Measurements from ENCODE around the gene EDEM3. TPM values are rescaled to one million over a fixed set of nuclear protein-coding genes. Genes with fewer than 3 reads are reported as not detected.

The EDEM3 gene
- total RNA-seq, 1 experiment from 2014 or later = 14.0 TPM

GRCh38 chr1:184655185-184655584, 99.5 kb downstream of the EDEM3 start:
- Histone ChIP-seq H3T11ph (ENCODE audit: low read length) (no peak overlapping the region), H3K9ac (ENCODE audit: extremely low read depth, insufficient read length, low read length) (no peak overlapping the region), H3K14ac (ENCODE audit: insufficient read depth, low read length) (no peak overlapping the region), H3K27ac (ENCODE audit: insufficient read length, low read depth, low read length) (no peak overlapping the region), H4K20me1 (ENCODE audit: control insufficient read depth, insufficient read depth, insufficient read length) (no peaks in the 10 kb centered on the region), H3K4me1 (ENCODE audit: insufficient read depth, low read length) (no peaks in the 10 kb centered on the region), H2BK12ac (ENCODE audit: insufficient read length, low read depth, low read length) (no peak overlapping the region), H3K79me1 (ENCODE audit: insufficient read depth, low read depth, low read length, poor library complexity, severe bottlenecking) (no peaks in the 10 kb centered on the region), H3K4me2 (ENCODE audit: insufficient read depth, insufficient read length, low read length) (no peak overlapping the region), H3K18ac (ENCODE audit: insufficient read length, low read depth, low read length) (no peak overlapping the region), H2BK5ac (ENCODE audit: insufficient read length, low read length) (no peak overlapping the region), H4K91ac (ENCODE audit: insufficient read length, low read depth, low read length) (no peak overlapping the region), H2AFZ (ENCODE audit: low read length) (no peak overlapping the region), H3K23me2 (ENCODE audit: insufficient read length, low read depth, low read length, poor library complexity, severe bottlenecking) (no peaks in the 10 kb centered on the region), H3K79me2 (ENCODE audit: insufficient read depth, low read length) (no peaks in the 10 kb centered on the region), H4K8ac (replicated peaks; ENCODE audit: insufficient read length, low read depth, low read length) (no peak overlapping the region), H2BK120ac (ENCODE audit: low read depth, low read length, poor library complexity, severe bottlenecking) (no peak overlapping the region), H3K23ac (ENCODE audit: insufficient read length, low read depth, low read length) (no peak overlapping the region), H4K5ac (ENCODE audit: insufficient read length, low read depth, low read length) (no peak overlapping the region), H3K56ac (ENCODE audit: insufficient read length, low read depth, low read length) (no peak overlapping the region), H2BK20ac (ENCODE audit: low read depth, low read length, poor library complexity, severe bottlenecking) (no peak overlapping the region), H3K4ac (ENCODE audit: low read depth, low read length) (no peak overlapping the region), H2AK5ac (ENCODE audit: insufficient read length, low read length) (no peak overlapping the region), H2BK15ac (ENCODE audit: low read depth, low read length) (no peak overlapping the region), H3K27me3 (ENCODE audit: insufficient read depth, low read length) (no peaks in the 10 kb centered on the region), H3K9me3 (ENCODE audit: control insufficient read depth, low read depth, low read length) (no peaks in the 10 kb centered on the region)
- no peak for TF ChIP-seq CTCF (conservative IDR thresholded peaks at IDR 0.05)
- Mint-ChIP-seq H3K27ac (no peak overlapping the region), H3K27me3 (ENCODE audit: low read depth) (no peaks in the 10 kb centered on the region; the same call in 1 of the 2 replicates), H3K4me3 (no peak overlapping the region), H3K9me3 (no peaks in the 10 kb centered on the region; a peak in 2 of 5 replicates), H3K36me3 (ENCODE audit: insufficient read depth in 1 of 3, low read depth in 3 of 3) (peaks cover 0 to 3% (median 2%) of the 10 kb centered on the region in 3 experiments; a peak in 3 of 7 replicates), H3K4me1 (peaks cover 5 to 6% of the 10 kb centered on the region in 2 experiments; a peak in 3 of 4 replicates)
- no peak for DNase-seq
